HG02973 (cell line): ENCODE data around the gene SEMA5A.
A peak's percentile ranks its signal among the peaks of the same experiment; 100 is the strongest.

ENCODE experiments used
- ATAC-seq: cut with Tn5 transposase; IDR thresholded peaks from one replicate; pipeline ENCODE4 v1.9.1; 2021; ENCODE audit warnings: moderate library complexity; ENCODE audit not compliant: unreplicated experiment

The SEMA5A gene

DNA sequence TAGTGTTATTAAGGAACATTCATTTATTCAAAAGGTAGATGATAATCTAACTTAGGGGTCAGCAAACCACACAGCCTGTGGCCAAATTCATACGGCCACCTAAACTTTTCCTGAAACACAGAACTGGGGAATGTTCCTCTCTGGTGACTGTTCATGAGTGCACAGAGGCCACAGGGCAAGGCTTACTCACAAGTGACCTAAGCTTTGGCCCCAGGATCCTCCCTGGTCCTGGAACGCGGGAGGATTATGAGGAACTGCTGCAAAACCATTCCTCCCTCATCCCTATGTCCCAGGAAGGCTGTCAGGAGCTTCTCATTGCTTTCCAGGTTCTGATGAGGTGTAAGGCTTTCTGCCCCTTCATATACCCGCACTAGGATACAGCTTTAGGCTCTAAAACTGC is 397.6 kb downstream of the SEMA5A start:
- no peak for ATAC-seq

DNA sequence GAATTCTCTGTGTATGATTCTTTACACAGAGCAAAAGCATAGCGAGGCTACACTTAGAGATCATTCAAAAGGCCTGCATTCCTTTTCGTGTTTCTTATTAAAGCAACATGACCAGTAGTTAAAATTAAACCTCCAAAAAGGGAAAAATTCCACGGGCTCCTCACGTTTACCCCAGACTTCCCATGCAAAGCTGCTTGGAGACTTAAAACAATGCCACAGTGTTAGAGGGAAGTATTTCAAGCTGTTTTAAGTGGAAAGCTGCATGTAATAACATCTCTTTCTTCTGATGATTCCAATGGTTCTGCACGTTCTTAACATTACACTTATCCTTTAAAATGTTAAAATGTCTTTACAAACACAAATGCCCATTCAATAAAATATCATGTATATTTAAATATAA is 405.2 kb downstream of the SEMA5A start:
- ATAC-seq, result no peak

- no peak for ATAC-seq
Measured at GRCh38 chr5:9140202-9140601, 405.7 kb downstream of the SEMA5A start.

DNA sequence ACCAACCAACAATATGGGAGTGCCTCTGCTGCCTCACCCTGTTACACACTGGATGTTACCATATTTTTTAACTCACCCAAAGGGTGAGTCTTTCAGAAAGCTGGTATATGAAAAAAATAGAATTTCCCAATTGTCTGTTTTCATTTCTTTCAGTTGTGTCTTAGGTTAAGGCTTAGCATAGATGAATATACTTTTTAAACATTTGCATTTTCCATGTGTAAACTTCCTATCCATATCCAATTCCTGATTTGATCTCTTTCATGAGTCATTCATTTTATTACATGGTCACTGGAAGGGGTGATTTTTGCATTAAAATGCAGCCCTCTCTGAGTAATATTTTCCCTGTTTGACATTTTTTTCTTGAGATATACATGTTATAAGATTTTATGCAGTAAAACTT is 406.5 kb downstream of the SEMA5A start:
- no peak for ATAC-seq

- no peak for ATAC-seq
Measured at GRCh38 chr5:9128136-9128535, 417.7 kb downstream of the SEMA5A start.

DNA sequence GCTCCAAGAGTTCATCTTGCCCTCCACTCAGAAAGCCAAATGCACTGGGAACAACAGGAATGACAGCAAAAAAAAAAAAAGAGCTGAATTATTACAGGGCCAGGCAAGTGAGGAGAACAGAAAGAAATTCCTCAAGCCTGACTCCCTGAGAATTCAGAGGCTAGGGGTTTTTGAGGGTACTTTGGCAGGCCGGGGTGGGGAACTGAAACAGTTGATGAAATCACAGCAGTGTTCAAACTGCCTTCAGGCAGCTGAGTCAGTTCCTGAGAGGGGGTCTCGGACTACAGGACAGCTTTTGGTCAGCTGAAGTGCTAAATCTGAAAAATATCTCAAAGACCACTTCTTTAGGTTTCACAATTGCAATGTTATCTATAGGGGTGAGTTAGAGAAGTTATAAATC is 419.4 kb downstream of the SEMA5A start:
- no peak for ATAC-seq

GRCh38 chr5:9125852-9126251 is 420.0 kb downstream of the SEMA5A start:
- ATAC-seq, result peak; percentile 79

- ATAC-seq, result no peak
Measured at GRCh38 chr5:9124838-9125237, 421.0 kb downstream of the SEMA5A start.

GRCh38 chr5:9124071-9124470 is 421.8 kb downstream of the SEMA5A start:
- no peak for ATAC-seq

- ATAC-seq, result no peak
Measured at GRCh38 chr5:9122528-9122927, 423.3 kb downstream of the SEMA5A start.

GRCh38 chr5:9121597-9121996 is 424.3 kb downstream of the SEMA5A start:
- ATAC-seq, result no peak

DNA sequence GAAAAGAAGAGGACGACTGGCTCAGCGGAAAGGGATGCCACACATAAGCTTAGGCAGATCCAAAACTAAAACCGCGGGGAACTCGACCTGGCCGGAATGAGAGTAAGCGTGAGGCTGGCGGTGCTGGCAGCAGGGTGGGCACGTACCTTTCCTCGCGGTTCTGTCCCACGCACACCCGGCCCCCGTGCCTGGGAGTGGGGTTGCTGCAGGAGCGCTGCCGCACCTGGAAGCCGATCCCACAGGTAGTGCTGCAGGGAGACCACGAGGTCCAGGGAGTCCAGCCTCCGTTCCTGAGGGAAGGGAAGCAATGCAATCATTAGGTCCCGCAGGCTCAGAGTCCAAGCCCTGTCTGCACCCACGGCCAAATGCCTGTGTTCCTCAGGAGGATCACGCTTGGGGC is 427.0 kb downstream of the SEMA5A start:
- ATAC-seq, result no peak

DNA sequence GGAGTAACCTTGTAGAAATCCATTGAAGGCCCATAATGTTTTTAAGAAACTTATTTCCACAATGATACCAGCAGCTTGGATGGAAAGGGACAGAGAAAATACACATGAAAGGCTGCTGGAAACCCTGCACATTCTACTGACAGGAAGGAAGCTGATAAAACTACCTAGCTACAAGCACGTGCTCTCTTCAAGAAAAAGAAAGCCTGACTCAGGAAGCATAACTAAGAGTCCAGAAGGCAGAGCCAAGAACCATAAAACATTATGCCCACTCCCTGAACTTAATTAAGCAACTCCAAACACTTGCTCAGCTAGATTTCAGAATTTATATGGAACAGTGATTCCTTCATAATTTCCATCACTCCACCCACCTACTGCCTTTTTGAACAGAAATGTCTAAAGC is 430.8 kb downstream of the SEMA5A start:
- no peak for ATAC-seq

- no peak for ATAC-seq
Measured at GRCh38 chr5:9112520-9113291, 433.2 kb downstream of the SEMA5A start.

GRCh38 chr5:9108162-9108561 is 437.7 kb downstream of the SEMA5A start:
- no peak for ATAC-seq

- no peak for ATAC-seq
Measured at GRCh38 chr5:9105851-9106250, 440.0 kb downstream of the SEMA5A start.

- ATAC-seq, result no peak
Measured at GRCh38 chr5:9104571-9105339, 441.1 kb downstream of the SEMA5A start.

- ATAC-seq, result no peak
Measured at GRCh38 chr5:9103290-9103689, 442.6 kb downstream of the SEMA5A start.

- no peak for ATAC-seq
Measured at GRCh38 chr5:9099689-9100088, 446.2 kb downstream of the SEMA5A start.

DNA sequence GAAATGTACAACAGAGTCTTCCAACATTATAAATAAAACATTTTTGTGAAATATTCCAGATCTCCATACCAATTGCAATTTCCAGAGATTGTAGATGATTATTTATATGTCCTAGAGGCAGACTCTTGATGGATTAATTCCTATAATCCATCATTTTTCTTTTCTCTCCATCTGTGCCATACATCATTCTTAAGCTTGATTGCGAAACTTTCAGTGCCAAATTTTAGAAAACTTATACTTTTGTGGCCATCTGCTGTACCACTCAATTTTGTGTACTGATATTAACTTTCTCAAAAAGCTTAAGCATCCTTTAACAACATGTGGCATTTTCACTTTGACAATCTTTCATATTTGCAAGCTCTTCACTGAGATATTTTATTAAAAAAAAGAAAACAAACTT is 446.9 kb downstream of the SEMA5A start:
- ATAC-seq, result no peak

DNA sequence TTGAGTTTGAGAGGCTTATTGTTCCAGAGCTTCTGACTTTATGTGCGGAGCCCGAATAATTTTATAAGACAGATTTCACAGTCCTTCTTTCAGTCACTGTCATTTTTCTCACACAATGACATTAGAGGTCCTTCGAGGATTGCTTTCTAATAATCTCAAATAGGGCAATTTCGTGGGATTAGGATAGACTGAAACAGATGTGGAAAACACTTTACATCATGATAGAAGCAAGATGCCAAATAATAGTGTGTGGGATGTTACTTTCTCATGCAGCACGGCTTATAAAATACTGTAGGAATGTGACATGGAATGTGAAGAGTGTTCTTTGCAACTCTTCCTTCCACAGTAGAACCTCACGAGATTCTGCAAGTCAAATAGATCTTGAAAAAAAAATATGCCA is 451.3 kb downstream of the SEMA5A start:
- no peak for ATAC-seq

- no peak for ATAC-seq
Measured at GRCh38 chr5:9091896-9092662, 453.8 kb downstream of the SEMA5A start.
